ENCODE results near the gene RNPEPL1. TPM values are rescaled to one million over a fixed set of nuclear protein-coding genes. Genes with fewer than 3 reads are reported as not detected.

Gene RNPEPL1
- total RNA-seq, 2 experiments from 2014 or later, result 135 to 144 TPM

DNA sequence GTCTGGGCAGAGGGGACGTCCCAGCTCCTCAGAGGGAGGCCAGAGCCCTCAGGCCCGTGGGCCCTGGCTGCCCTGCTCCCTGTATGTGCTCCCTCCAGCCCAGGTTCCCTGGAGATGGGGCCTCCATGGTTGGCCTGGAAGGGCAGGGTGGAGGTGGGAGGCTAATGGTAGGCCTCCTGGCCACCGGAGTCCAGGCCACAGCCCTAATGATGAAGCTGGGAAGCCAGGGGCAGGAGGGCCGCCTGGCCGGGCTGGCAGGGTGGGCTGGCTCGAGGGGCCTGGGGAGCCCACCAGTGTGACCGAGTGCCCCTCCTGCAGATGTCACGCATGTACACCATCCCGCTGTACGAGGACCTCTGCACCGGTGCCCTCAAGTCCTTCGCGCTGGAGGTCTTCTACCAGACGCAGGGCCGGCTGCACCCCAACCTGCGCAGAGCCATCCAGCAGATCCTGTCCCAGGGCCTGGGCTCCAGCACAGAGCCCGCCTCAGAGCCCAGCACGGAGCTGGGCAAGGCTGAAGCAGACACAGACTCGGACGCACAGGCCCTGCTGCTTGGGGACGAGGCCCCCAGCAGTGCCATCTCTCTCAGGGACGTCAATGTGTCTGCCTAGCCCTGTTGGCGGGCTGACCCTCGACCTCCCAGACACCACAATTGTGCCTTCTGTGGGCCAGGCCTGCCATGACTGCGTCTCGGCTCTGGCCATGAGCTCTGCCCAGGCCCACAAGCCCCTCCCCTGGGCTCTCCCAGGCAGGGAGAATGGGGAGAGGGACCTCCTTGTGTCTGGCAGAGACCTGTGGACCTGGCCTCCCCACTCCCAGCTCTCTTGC lies 9.2 kb downstream of the RNPEPL1 start:
- H3K36me3 Mint-ChIP-seq (ENCODE audit: low read depth), result peaks cover 42% of the 10 kb centered on the region
- no peak overlapping the region for H3K4me3 Mint-ChIP-seq
- H3K27me3 Mint-ChIP-seq, result no peaks in the 10 kb centered on the region
- ChIA-PET POLR2A (interaction anchor here (1.0 to 3.8 kb wide), 5 partner anchors 8 to 17 kb away, joined by 3 to 18 read pairs (median 8); partner anchors contain the start of genes CAPN10 and RNPEPL1), CTCF (no interaction called here)
- H3K4me1 Mint-ChIP-seq, result peaks cover 37% of the 10 kb centered on the region
- H3K9me3 Mint-ChIP-seq, result no peaks in the 10 kb centered on the region
- DNase-seq, result no peak
- no peak overlapping the region for H3K27ac Mint-ChIP-seq

DNA sequence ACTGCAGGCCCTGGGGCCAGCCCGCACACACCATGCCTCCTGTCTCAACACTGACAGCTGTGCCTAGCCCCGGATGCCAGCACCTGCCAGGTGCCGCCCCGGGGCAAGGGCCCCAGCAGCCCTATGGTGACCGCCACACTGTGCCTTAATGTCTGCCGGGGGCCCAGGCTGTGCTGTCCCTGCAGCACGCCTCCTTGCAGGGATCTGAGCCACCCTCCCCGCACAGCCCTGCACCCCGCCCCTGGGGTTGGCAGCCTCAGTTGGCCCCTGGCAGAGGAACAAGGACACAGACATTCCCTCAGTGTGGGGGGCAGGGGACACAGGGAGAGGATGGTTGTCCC lies 9.8 kb downstream of the RNPEPL1 start:
- Mint-ChIP-seq H3K27ac (no peak overlapping the region), H3K27me3 (no peaks in the 10 kb centered on the region), H3K4me1 (peaks cover 37% of the 10 kb centered on the region), H3K36me3 (ENCODE audit: low read depth) (peaks cover 43% of the 10 kb centered on the region), H3K9me3 (no peaks in the 10 kb centered on the region), H3K4me3 (no peak overlapping the region)
- ChIA-PET POLR2A (interaction anchor here (1.0 to 3.8 kb wide), 4 partner anchors 8 to 17 kb away, joined by 3 to 18 read pairs (median 9); partner anchors contain the start of genes CAPN10 and RNPEPL1), CTCF (interaction anchor here (1.0 kb wide), 1 partner anchor 9 kb away, joined by 3 read pairs; no protein-coding TSS in a partner anchor)
- DNase-seq, result no peak

GRCh38 chr2:240578488-240578887 lies 10.2 kb downstream of the RNPEPL1 start:
- no peak overlapping the region for H3K4me3 Mint-ChIP-seq
- H3K36me3 Mint-ChIP-seq (ENCODE audit: low read depth), result peaks cover 43% of the 10 kb centered on the region
- H3K27me3 Mint-ChIP-seq, result no peaks in the 10 kb centered on the region
- no peak for DNase-seq
- H3K27ac Mint-ChIP-seq, result peak overlapping the region; percentile 79
- H3K4me1 Mint-ChIP-seq, result peaks cover 40% of the 10 kb centered on the region
- ChIA-PET CTCF (interaction anchor here (1.0 to 2.6 kb wide), 2 partner anchors 9 to 13 kb away, joined by 3 to 57 read pairs; no protein-coding TSS in a partner anchor), POLR2A (interaction anchor here (1.0 to 3.8 kb wide), 4 partner anchors 8 to 18 kb away, joined by 3 to 18 read pairs (median 9); partner anchors contain the start of genes CAPN10 and RNPEPL1)
- H3K9me3 Mint-ChIP-seq, result no peaks in the 10 kb centered on the region

DNA sequence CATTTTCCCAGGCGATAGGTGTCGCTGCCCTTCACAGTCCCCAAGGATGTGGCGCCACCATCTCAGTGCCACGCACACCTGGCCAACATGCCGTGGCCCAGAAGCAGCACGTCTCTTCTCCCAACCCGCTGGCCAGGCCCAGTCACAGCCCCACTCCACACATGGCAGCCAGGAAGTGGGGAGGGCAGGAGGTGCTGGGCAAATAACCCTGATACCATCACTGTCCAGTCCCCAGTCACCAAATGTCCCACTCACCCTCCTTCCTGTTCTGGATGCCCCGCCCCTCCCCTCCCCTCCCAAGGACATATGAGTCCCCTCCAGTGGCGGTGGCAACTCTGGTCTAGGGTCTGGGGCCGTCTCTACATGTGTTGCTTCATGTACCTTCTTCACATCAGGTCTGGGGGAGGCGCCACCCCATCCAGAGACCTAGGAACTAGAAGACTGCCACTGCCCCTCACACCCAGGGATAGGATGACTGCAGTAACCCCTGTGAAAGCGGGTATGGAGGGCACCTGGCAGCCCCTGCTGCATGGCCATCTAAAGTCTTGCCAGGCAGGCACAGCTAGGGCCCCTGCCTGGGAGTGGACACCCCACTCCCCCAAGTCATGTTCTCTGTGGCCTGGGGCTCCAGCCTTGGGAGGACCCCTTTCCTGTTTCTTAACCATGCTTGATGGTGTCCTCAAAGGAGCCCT lies 10.9 kb downstream of the RNPEPL1 start:
- Mint-ChIP-seq H3K27me3 (no peaks in the 10 kb centered on the region), H3K36me3 (ENCODE audit: low read depth) (peaks cover 43% of the 10 kb centered on the region), H3K9me3 (no peaks in the 10 kb centered on the region), H3K4me3 (no peak overlapping the region), H3K4me1 (peaks cover 44% of the 10 kb centered on the region), H3K27ac (peak overlapping the region; percentile 79)
- ChIA-PET POLR2A (interaction anchor here (0.8 to 2.2 kb wide), 6 partner anchors 10 to 65 kb away, joined by 4 to 65 read pairs (median 12); partner anchors contain the start of gene DUSP28), CTCF (interaction anchor here (0.5 to 2.6 kb wide), 12 partner anchors 8 to 1322 kb away, joined by 3 to 57 read pairs (median 8); partner anchors contain the start of genes DUSP28 and RNPEPL1)
- no peak for DNase-seq

GRCh38 chr2:240579771-240580614 lies 11.7 kb downstream of the RNPEPL1 start:
- DNase-seq, result peak; percentile 88
- Mint-ChIP-seq H3K36me3 (ENCODE audit: low read depth) (peaks cover 37% of the 10 kb centered on the region), H3K4me1 (peaks cover 51% of the 10 kb centered on the region), H3K27ac (peak overlapping the region; percentile 79), H3K9me3 (no peaks in the 10 kb centered on the region), H3K4me3 (no peak overlapping the region), H3K27me3 (no peaks in the 10 kb centered on the region)
- CTCF ChIA-PET, result interaction anchor here (1.0 to 2.6 kb wide), 10 partner anchors 8 to 76 kb away, joined by 3 to 57 read pairs (median 10); partner anchors contain the start of genes DUSP28 and RNPEPL1
- POLR2A ChIA-PET, result interaction anchor here (0.8 to 2.2 kb wide), 6 partner anchors 11 to 66 kb away, joined by 4 to 65 read pairs (median 12); partner anchors contain the start of gene DUSP28

GRCh38 chr2:240581811-240582210 lies 13.5 kb downstream of the RNPEPL1 start:
- CTCF ChIA-PET, result interaction anchor here (1.9 kb wide), 1 partner anchor 15 kb away, joined by 11 read pairs; no protein-coding TSS in a partner anchor
- H3K4me1 Mint-ChIP-seq, result peaks cover 61% of the 10 kb centered on the region
- H3K9me3 Mint-ChIP-seq, result no peaks in the 10 kb centered on the region
- POLR2A ChIA-PET, result interaction anchor here (1.8 kb wide), 1 partner anchor 16 kb away, joined by 6 read pairs; no protein-coding TSS in a partner anchor
- no peak overlapping the region for H3K4me3 Mint-ChIP-seq
- H3K27ac Mint-ChIP-seq, result no peak overlapping the region
- no peaks in the 10 kb centered on the region for H3K27me3 Mint-ChIP-seq
- no peak for DNase-seq
- H3K36me3 Mint-ChIP-seq (ENCODE audit: low read depth), result peaks cover 36% of the 10 kb centered on the region

DNA sequence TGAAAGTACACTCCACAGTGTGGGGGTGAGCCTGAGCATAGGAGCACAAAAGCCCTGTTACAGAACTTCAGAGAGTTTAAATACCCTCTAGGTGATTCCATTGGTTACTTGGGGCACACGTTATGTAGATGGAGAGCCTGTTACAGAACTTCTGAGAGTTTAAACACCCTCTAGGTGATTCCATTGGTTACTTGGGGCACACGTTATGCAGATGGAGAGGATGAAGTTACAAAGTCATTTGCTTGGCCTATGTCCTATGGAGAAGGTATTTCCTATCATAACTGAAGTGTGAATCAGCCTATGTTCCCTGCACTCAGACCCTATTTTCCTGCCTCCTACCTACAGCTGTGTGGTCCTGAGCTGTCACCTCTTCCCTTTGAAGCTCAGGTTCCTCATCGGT lies 14.5 kb downstream of the RNPEPL1 start:
- Mint-ChIP-seq H3K36me3 (ENCODE audit: low read depth) (peaks cover 35% of the 10 kb centered on the region), H3K27ac (no peak overlapping the region), H3K27me3 (no peaks in the 10 kb centered on the region), H3K4me3 (no peak overlapping the region), H3K9me3 (no peaks in the 10 kb centered on the region), H3K4me1 (peaks cover 67% of the 10 kb centered on the region)
- CTCF ChIA-PET, result interaction anchor here (1.9 kb wide), 1 partner anchor 16 kb away, joined by 11 read pairs; no protein-coding TSS in a partner anchor
- no peak for DNase-seq
- POLR2A ChIA-PET, result interaction anchor here (0.6 to 1.8 kb wide), 2 partner anchors 14 to 17 kb away, joined by 3 to 6 read pairs; no protein-coding TSS in a partner anchor

GRCh38 chr2:240583774-240584173 lies 15.5 kb downstream of the RNPEPL1 start:
- Mint-ChIP-seq H3K27ac (no peak overlapping the region), H3K36me3 (ENCODE audit: low read depth) (peaks cover 35% of the 10 kb centered on the region), H3K27me3 (no peaks in the 10 kb centered on the region), H3K4me1 (peaks cover 70% of the 10 kb centered on the region), H3K4me3 (no peak overlapping the region), H3K9me3 (no peaks in the 10 kb centered on the region)
- ChIA-PET POLR2A (interaction anchor here (0.9 to 6.6 kb wide), 3 partner anchors 9 to 22 kb away, joined by 3 to 127 read pairs (median 74); partner anchors contain the start of gene DUSP28), CTCF (no interaction called here)
- no peak for DNase-seq

GRCh38 chr2:240584486-240585031 lies 16.3 kb downstream of the RNPEPL1 start:
- H3K9me3 Mint-ChIP-seq, result no peaks in the 10 kb centered on the region
- no peaks in the 10 kb centered on the region for H3K27me3 Mint-ChIP-seq
- ChIA-PET POLR2A (interaction anchor here (0.9 to 6.6 kb wide), 4 partner anchors 9 to 36 kb away, joined by 3 to 127 read pairs (median 62); partner anchors contain the start of gene DUSP28), CTCF (interaction anchor here (5.0 to 7.0 kb wide), 2 partner anchors 19 to 70 kb away, joined by 41 to 98 read pairs; no protein-coding TSS in a partner anchor)
- peak overlapping the region; percentile 84 for H3K4me3 Mint-ChIP-seq
- H3K36me3 Mint-ChIP-seq (ENCODE audit: low read depth), result peaks cover 34% of the 10 kb centered on the region
- H3K27ac Mint-ChIP-seq, result peak overlapping the region; percentile 55
- DNase-seq, result no peak
- H3K4me1 Mint-ChIP-seq, result peaks cover 67% of the 10 kb centered on the region

- no peaks in the 10 kb centered on the region for H3K27me3 Mint-ChIP-seq
- CTCF ChIA-PET, result interaction anchor here (1.6 to 7.0 kb wide), 4 partner anchors 19 to 71 kb away, joined by 5 to 98 read pairs (median 24); no protein-coding TSS in a partner anchor
- peaks cover 63% of the 10 kb centered on the region for H3K4me1 Mint-ChIP-seq
These were observed 16.8 kb downstream of the RNPEPL1 start for GRCh38 chr2:240585101-240585500.

DNA sequence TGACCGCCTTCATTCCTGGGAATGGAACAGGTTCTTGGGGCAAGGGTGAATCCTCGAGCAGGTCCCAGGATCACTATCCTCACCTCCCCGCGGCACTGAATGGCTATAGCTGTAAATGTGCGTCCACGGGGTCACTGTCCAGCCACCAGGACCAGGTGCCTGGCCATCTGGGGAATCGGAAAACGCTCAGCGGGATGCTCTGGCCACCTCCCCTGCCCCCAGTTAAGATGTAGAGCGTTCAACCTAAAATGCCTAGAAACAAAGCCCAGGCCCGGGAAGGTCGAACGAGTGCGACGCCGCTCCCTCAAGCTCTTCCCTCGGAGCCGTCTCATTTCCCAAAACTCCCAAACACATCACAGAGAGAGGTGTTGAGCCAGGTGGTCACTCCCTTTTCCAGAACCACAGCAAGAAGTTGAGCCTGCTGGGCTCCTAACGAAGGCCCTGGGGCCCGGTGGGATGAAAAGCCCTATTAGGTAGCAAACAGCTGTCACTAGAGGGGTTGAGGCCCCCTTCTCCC lies 17.5 kb downstream of the RNPEPL1 start:
- Mint-ChIP-seq H3K27me3 (no peaks in the 10 kb centered on the region), H3K27ac (peak overlapping the region; percentile 75), H3K9me3 (no peaks in the 10 kb centered on the region), H3K4me3 (peak overlapping the region; percentile 84), H3K4me1 (peaks cover 57% of the 10 kb centered on the region), H3K36me3 (ENCODE audit: low read depth) (peaks cover 24% of the 10 kb centered on the region)
- CTCF ChIA-PET, result interaction anchor here (0.6 to 7.0 kb wide), 9 partner anchors 20 to 256 kb away, joined by 3 to 98 read pairs (median 8); partner anchors contain the start of gene DUSP28
- POLR2A ChIA-PET, result interaction anchor here (0.8 to 6.6 kb wide), 14 partner anchors 9 to 1052 kb away, joined by 3 to 127 read pairs (median 8); partner anchors contain the start of genes ATG4B, DUSP28 and RNPEPL1
- DNase-seq, result no peak

More at GRCh38 chr2:240585101-240585500, 16.8 kb downstream of the RNPEPL1 start:
- POLR2A ChIA-PET, result interaction anchor here (2.0 to 6.6 kb wide), 7 partner anchors 9 to 44 kb away, joined by 5 to 127 read pairs (median 19); partner anchors contain the start of genes DUSP28 and RNPEPL1
- peak overlapping the region; percentile 84 for H3K4me3 Mint-ChIP-seq
- H3K9me3 Mint-ChIP-seq, result no peaks in the 10 kb centered on the region
- no peak for DNase-seq
- H3K27ac Mint-ChIP-seq, result peak overlapping the region; percentile 55
- H3K36me3 Mint-ChIP-seq (ENCODE audit: low read depth), result peaks cover 28% of the 10 kb centered on the region
